Kidney (tissue), 14 donors: ENCODE data around the gene GALNT6. TPM values are rescaled to one million over a fixed set of nuclear protein-coding genes. Genes with fewer than 3 reads are reported as not detected.

Experiments
- DNase-seq, 5 donors: peaks; one replicate each; pipeline ENCODE4 v3.0.0-alpha.2; 2013 to 2020
- FAIRE-seq: peaks from 2 replicates; lab custom pipeline; 2012; peaks lifted over from hg19 to GRCh38; lab: Jason Lieb, UNC
- H3K27ac ChIP-seq, 2 donors: one replicate each; pipeline ENCODE4 v1.7.0; 2013; ENCODE audit warnings: low read depth in 2 of 2, low read length in 2 of 2, inconsistent platforms in 1 of 2
- H3K27me3 ChIP-seq: one replicate; pipeline ENCODE4 v1.7.1; 2013; ENCODE audit warnings: low read length, inconsistent platforms; ENCODE audit not compliant: control insufficient read depth, insufficient read depth
- H3K36me3 ChIP-seq, 3 donors: one replicate each; pipeline versions ENCODE4 v1.7.0 to v1.7.1; 2013; ENCODE audit warnings: low read length in 3 of 3, control low read depth in 1 of 3, inconsistent platforms in 1 of 3; ENCODE audit not compliant: insufficient read depth in 3 of 3, control insufficient read depth in 2 of 3
- H3K4me1 ChIP-seq, 3 donors: one replicate each; pipeline versions ENCODE4 v1.7.0 to v1.7.1; 2013; ENCODE audit warnings: low read length in 3 of 3, inconsistent platforms in 1 of 3, low read depth in 1 of 3; ENCODE audit not compliant: control insufficient read depth in 2 of 3, insufficient read depth in 2 of 3
- H3K4me3 ChIP-seq, 3 donors: one replicate each; pipeline versions ENCODE4 v1.7.0 to v1.8.1; 2013; ENCODE audit warnings: low read length in 3 of 3, control low read depth in 1 of 3, inconsistent platforms in 1 of 3
- H3K9ac ChIP-seq, 3 donors: one replicate each; pipeline versions ENCODE4 v1.7.0 to v1.7.1; 2013; ENCODE audit warnings: low read length in 3 of 3, control low read depth in 1 of 3, inconsistent platforms in 1 of 3
- H3K9me3 ChIP-seq, 3 donors: one replicate each; pipeline versions ENCODE4 v1.7.0 to v1.7.1; 2013; ENCODE audit warnings: low read length in 3 of 3, control low read depth in 1 of 3, inconsistent platforms in 1 of 3; ENCODE audit not compliant: control insufficient read depth in 2 of 3, insufficient read depth in 1 of 3
- intact Hi-C: fragments of 100-400 bp; cut with DNase I; formaldehyde crosslinking; loops from one replicate; pipeline ENCODE4 v1.11.1; 2022
- polyA plus RNA-seq: library from polyadenylated mRNA; stranded (reverse); fragments of 350-450 nt; fragmentation: Illumina TruSeq; extraction: RNeasy Lipid Tissue Mini Kit (QIAGEN cat#74804); gene quantifications from one replicate; pipeline ENCODE4 v1.2.3, GENCODE V29; 2014; ENCODE audit warnings: low read depth, low replicate concordance; ENCODE audit not compliant: insufficient read depth
- total RNA-seq: library from RNA; stranded (reverse); fragmentation: NEBNext Ultra II Directional; extraction: Animal tissue kit (Norgen Biotek cat#: 25700); gene quantifications from one replicate; pipeline ENCODE4 v1.2.1, GENCODE V29; 2021
- TF ChIP-seq, protein P1 (sequence below): IDR thresholded peaks from 3 replicates; pipeline ENCODE4 v1.5.1; 2012; ENCODE audit warnings: mild to moderate bottlenecking, moderate library complexity, borderline replicate concordance; ENCODE audit not compliant: insufficient read depth; ENCODE audit errors: extremely low read depth
- donor health status: control.
- donor health status: control.
- donor health status: control.
- donor health status: control.
- donor health status: control.
- donor health status: DM: yes; HTN: yes; CAD: no.
- donor health status: Normal renal cell carcinoma (clear cell type).

Gene GALNT6
- total and polyA plus RNA-seq, 2 donors from 2014 or later = 2.1 to 16.8 TPM

GRCh38 chr12:51401900-51402299 lies 10.7 kb upstream of the GALNT6 start:
- FAIRE-seq (no peak), DNase-seq (no peak)
- Histone ChIP-seq H3K4me3 (no peak overlapping the region), H3K4me1 (no peaks in the 10 kb centered on the region), H3K9ac (no peak overlapping the region), H3K9me3 (no peaks in the 10 kb centered on the region), H3K36me3 (no peaks in the 10 kb centered on the region), H3K27me3 (no peaks in the 10 kb centered on the region), H3K27ac (no peak overlapping the region)
- TF ChIP-seq, protein P1, sequence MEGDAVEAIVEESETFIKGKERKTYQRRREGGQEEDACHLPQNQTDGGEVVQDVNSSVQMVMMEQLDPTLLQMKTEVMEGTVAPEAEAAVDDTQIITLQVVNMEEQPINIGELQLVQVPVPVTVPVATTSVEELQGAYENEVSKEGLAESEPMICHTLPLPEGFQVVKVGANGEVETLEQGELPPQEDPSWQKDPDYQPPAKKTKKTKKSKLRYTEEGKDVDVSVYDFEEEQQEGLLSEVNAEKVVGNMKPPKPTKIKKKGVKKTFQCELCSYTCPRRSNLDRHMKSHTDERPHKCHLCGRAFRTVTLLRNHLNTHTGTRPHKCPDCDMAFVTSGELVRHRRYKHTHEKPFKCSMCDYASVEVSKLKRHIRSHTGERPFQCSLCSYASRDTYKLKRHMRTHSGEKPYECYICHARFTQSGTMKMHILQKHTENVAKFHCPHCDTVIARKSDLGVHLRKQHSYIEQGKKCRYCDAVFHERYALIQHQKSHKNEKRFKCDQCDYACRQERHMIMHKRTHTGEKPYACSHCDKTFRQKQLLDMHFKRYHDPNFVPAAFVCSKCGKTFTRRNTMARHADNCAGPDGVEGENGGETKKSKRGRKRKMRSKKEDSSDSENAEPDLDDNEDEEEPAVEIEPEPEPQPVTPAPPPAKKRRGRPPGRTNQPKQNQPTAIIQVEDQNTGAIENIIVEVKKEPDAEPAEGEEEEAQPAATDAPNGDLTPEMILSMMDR = no peak
- intact Hi-C loops = no loop called here

GRCh38 chr12:51401486-51401885 lies 10.3 kb upstream of the GALNT6 start:
- TF ChIP-seq, protein P1 = no peak
- no peak for FAIRE-seq
- Histone ChIP-seq H3K4me3 (no peak overlapping the region), H3K9ac (no peak overlapping the region), H3K27me3 (no peaks in the 10 kb centered on the region), H3K36me3 (no peaks in the 10 kb centered on the region), H3K4me1 (no peaks in the 10 kb centered on the region), H3K9me3 (no peaks in the 10 kb centered on the region), H3K27ac (no peak overlapping the region)
- intact Hi-C loops = no loop called here
- no peak for DNase-seq

DNA sequence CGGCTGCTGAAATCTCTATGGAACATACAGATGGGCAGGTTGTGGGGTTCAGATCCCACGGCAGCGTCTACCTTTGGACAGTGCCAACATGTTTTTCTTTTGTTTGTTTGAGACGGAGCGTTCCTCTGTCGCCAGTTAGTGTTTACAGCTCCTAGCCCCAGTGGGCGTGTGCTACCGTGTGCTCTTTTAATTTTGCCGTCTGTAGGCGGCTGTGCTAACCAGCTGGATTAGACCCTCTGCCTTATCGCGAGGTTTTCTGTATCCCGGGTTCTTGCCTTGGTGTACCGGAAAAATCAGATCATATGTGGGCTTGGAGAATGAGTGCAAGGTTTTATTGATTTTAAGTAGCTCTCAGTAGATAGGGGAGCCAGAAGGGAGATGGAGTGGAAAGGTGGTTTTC lies 9.8 kb upstream of the GALNT6 start:
- TF ChIP-seq, protein P1 = no peak
- Histone ChIP-seq H3K9ac (no peak overlapping the region), H3K27me3 (no peaks in the 10 kb centered on the region), H3K4me3 (no peak overlapping the region), H3K4me1 (no peaks in the 10 kb centered on the region), H3K36me3 (no peaks in the 10 kb centered on the region), H3K27ac (no peak overlapping the region), H3K9me3 (no peaks in the 10 kb centered on the region)
- FAIRE-seq (no peak), DNase-seq (no peak)
- intact Hi-C loops = no loop called here

DNA sequence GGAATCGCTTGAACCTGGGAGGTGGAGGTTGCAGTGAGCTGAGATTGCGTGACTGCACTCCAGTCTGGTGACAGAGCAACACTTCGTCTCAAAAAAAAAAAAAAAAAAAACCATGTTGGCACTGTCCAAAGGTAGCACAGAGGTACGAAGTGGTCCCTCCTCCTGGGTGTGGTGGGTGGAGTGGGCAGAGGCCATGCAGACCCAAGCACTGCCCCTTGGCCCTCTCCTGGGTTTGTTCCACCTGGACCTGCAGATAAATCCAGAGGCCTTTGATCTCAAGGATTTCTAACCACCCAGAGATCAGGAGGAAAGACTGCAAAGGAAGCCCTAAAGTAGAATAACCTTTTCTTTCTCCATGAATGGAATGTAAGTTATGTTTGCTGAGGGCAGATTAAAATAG lies 8.7 kb upstream of the GALNT6 start:
- DNase-seq (no peak), FAIRE-seq (no peak)
- intact Hi-C loops = no loop called here

More for the DNA sequence above, 8.7 kb upstream of the GALNT6 start:
- H3K4me1 ChIP-seq = no peaks in the 10 kb centered on the region
- TF ChIP-seq, protein P1 = no peak
- H3K27ac ChIP-seq = no peak overlapping the region
- H3K9me3 ChIP-seq = no peaks in the 10 kb centered on the region
- H3K36me3 ChIP-seq = no peaks in the 10 kb centered on the region
- no peaks in the 10 kb centered on the region for H3K27me3 ChIP-seq
- H3K9ac ChIP-seq = no peak overlapping the region
- H3K4me3 ChIP-seq = no peak overlapping the region
